GM23248 (cell line): ENCODE results near the gene PRR23E. TPM values are rescaled to one million over a fixed set of nuclear protein-coding genes. Genes with fewer than 3 reads are reported as not detected.

Experiments
- DNase-seq: peaks from one replicate; pipeline ENCODE4 v3.0.0-alpha.2; 2015
- H2AFZ ChIP-seq: fragments of 200-600 bp; sonication (generic); 2 replicates; pipeline ENCODE4 v1.6.1; 2016; ENCODE audit warnings: antibody characterized with exemption
- H3F3A ChIP-seq: fragments of 200-600 bp; sonication (generic); 2 replicates; pipeline ENCODE4 v1.6.1; 2016; ENCODE audit warnings: mild to moderate bottlenecking, antibody characterized with exemption, mixed run types; ENCODE audit not compliant: insufficient read depth
- H3K27ac ChIP-seq: fragments of 200-600 bp; sonication (generic); 2 replicates; pipeline ENCODE4 v1.5.1; 2016; ENCODE audit warnings: mild to moderate bottlenecking
- H3K27me3 ChIP-seq: fragments of 200-600 bp; sonication (generic); replicated peaks from 2 replicates; pipeline ENCODE4 v1.6.1; 2016; ENCODE audit warnings: mild to moderate bottlenecking; ENCODE audit not compliant: insufficient read depth
- H3K36me3 ChIP-seq: fragments of 200-600 bp; sonication (generic); 2 replicates; pipeline ENCODE4 v1.6.1; 2016; ENCODE audit warnings: low read depth, mild to moderate bottlenecking
- H3K4me1 ChIP-seq: fragments of 200-600 bp; sonication (generic); 2 replicates; pipeline ENCODE4 v1.6.1; 2016; ENCODE audit warnings: mild to moderate bottlenecking; ENCODE audit not compliant: insufficient read depth
- H3K4me2 ChIP-seq: fragments of 200-600 bp; sonication (generic); one replicate; pipeline ENCODE4 v1.6.1; 2016; ENCODE audit warnings: mild to moderate bottlenecking; ENCODE audit not compliant: unreplicated experiment
- H3K4me3 ChIP-seq: fragments of 200-600 bp; sonication (generic); 2 replicates; pipeline ENCODE4 v1.5.1; 2016; ENCODE audit warnings: mild to moderate bottlenecking
- H3K79me2 ChIP-seq: fragments of 200-600 bp; sonication (generic); 2 replicates; pipeline ENCODE4 v1.6.1; 2016; ENCODE audit warnings: mild to moderate bottlenecking; ENCODE audit not compliant: insufficient read depth
- H3K9ac ChIP-seq: fragments of 200-600 bp; sonication (generic); 2 replicates; pipeline ENCODE4 v1.6.1; 2016; ENCODE audit warnings: mild to moderate bottlenecking
- H3K9me2 ChIP-seq: fragments of 200-600 bp; sonication (generic); 2 replicates; pipeline ENCODE4 v1.6.1; 2016; ENCODE audit warnings: mixed run types, mild to moderate bottlenecking, moderate library complexity; ENCODE audit not compliant: insufficient read depth
- H3K9me3 ChIP-seq: fragments of 200-600 bp; sonication (generic); one replicate; pipeline ENCODE4 v1.6.1; 2017; ENCODE audit warnings: low read depth
- H4K20me1 ChIP-seq: fragments of 200-600 bp; sonication (generic); 2 replicates; pipeline ENCODE4 v1.6.0; 2016; ENCODE audit not compliant: insufficient read depth
- EZH2 ChIP-seq: fragments of 200-600 bp; sonication (generic); IDR thresholded peaks from 2 replicates; pipeline ENCODE4 v1.6.1; 2018; ENCODE audit warnings: antibody characterized with exemption, mild to moderate bottlenecking; ENCODE audit not compliant: insufficient read depth, poor library complexity, severe bottlenecking
- EZH2phosphoT487 ChIP-seq: fragments of 200-600 bp; sonication (generic); IDR thresholded peaks from 2 replicates; pipeline ENCODE4 v1.6.1; 2018; ENCODE audit warnings: antibody characterized with exemption, moderate library complexity, mild to moderate bottlenecking, low read depth; ENCODE audit not compliant: insufficient read depth
- WGBS, 2 experiments: methylation state at CpG; one replicate each; pipeline ENCODE4 v1.1.6; 2015 to 2017; ENCODE audit warnings: low lambda C conversion rate in 2 of 2, low coverage in 1 of 2; ENCODE audit errors: missing lambda C conversion rate in 2 of 2; 5-methylcytosine and 5-hydroxymethylcytosine counted together
- in situ Hi-C: fragments of 300-500 bp; cut with MboI; formaldehyde crosslinking; loops from 2 replicates; pipeline ENCODE4 v1.15.0; 2020
- polyA plus RNA-seq: library from polyadenylated mRNA; unstranded; fragments of >200 nt; fragmentation: Nextera tagmentation; extraction: Ambion mirVana; gene quantifications from 2 replicates; pipeline ENCODE4 v1.2.1, GENCODE V29; 2016
- total RNA-seq: library from RNA; depleted of rRNA; stranded (reverse); fragments of >200 nt; shearing (Covaris generic); gene quantifications from 2 replicates; pipeline ENCODE4 v1.2.3, GENCODE V29; 2014

The PRR23E gene
- total and polyA plus RNA-seq, 2 experiments from 2014 or later, result not detected

DNA sequence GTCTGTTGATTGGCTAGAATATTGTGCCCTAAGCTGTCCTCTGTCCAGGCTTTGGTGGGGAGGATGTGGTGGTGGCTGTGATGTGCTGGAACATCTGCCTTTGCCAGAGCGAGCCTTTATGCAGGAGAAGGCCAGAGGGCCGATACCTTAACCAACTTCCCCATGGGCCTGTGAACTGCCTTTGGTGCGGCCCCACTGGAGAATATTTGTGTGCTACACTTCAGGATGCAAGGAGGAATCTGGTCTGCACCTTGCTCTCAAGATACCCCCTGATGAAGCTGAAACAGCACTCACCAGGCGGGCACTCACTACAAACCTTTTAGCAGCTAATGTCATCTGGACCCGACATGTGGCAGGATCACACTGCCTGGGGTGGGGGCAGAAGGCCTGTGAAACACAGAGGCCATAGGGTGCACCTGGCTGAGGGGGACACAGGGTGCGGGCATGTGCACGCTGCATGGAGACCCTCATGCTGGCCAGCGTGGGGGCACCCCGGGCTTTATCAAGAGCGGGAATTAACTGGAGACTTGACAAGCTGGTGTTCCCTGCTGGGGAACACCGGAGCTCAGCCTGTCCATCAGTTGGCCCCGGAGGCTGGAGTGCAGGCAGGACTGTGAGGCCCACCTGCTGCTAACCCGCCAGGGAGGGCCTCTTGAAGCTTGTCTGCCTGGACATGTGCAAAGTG, 16.4 kb downstream of the PRR23E start:
- Histone ChIP-seq H3K36me3 (no peaks in the 10 kb centered on the region), H2AFZ (no peak overlapping the region), H3K79me2 (no peaks in the 10 kb centered on the region), H3K4me3 (no peak overlapping the region), H3K27ac (no peak overlapping the region), H3K4me2 (no peak overlapping the region), H3K9me2 (no peaks in the 10 kb centered on the region), H3K27me3 (no peaks in the 10 kb centered on the region; the same call in none of the 2 replicates), H4K20me1 (no peaks in the 10 kb centered on the region), H3F3A (no peaks in the 10 kb centered on the region), H3K9me3 (no peaks in the 10 kb centered on the region), H3K4me1 (no peaks in the 10 kb centered on the region), H3K9ac (no peak overlapping the region)
- TF ChIP-seq EZH2phosphoT487 (no peak), EZH2 (no peak)
- no peak for DNase-seq
- in situ Hi-C loops, result no loop called here
- WGBS, 2 experiments, result 72 to 80% methylated on average over 11 to 13 of the region's 13 CpGs

- no peaks in the 10 kb centered on the region for H3F3A ChIP-seq
- TF ChIP-seq EZH2 (no peak), EZH2phosphoT487 (no peak)
- no peak overlapping the region for H3K27ac ChIP-seq
- H2AFZ ChIP-seq, result no peak overlapping the region
- H3K27me3 ChIP-seq, result no peaks in the 10 kb centered on the region; the same call in none of the 2 replicates
- WGBS, 2 experiments, result 63 to 64% methylated on average over 13 to 14 of the region's 14 CpGs
- H3K4me3 ChIP-seq, result no peak overlapping the region
- in situ Hi-C loops, result no loop called here
- H3K9ac ChIP-seq, result no peak overlapping the region
- no peaks in the 10 kb centered on the region for H4K20me1 ChIP-seq
- peaks cover 6% of the 10 kb centered on the region for H3K4me1 ChIP-seq
- H3K9me2 ChIP-seq, result no peaks in the 10 kb centered on the region
- DNase-seq, result no peak
- H3K36me3 ChIP-seq, result no peaks in the 10 kb centered on the region
- no peak overlapping the region for H3K4me2 ChIP-seq
- no peaks in the 10 kb centered on the region for H3K79me2 ChIP-seq
- no peaks in the 10 kb centered on the region for H3K9me3 ChIP-seq
Measured at GRCh38 chr3:127209840-127210653, 17.1 kb downstream of the PRR23E start.

GRCh38 chr3:127210654-127210943, 17.7 kb downstream of the PRR23E start:
- TF ChIP-seq EZH2 (no peak), EZH2phosphoT487 (no peak)
- Histone ChIP-seq H3K4me1 (peaks cover 9% of the 10 kb centered on the region), H3K4me2 (no peak overlapping the region), H3K79me2 (no peaks in the 10 kb centered on the region), H3K9me2 (no peaks in the 10 kb centered on the region), H2AFZ (no peak overlapping the region), H3K27me3 (no peaks in the 10 kb centered on the region; the same call in 1 of the 2 replicates), H3K36me3 (no peaks in the 10 kb centered on the region), H3F3A (no peaks in the 10 kb centered on the region), H4K20me1 (no peaks in the 10 kb centered on the region), H3K4me3 (no peak overlapping the region), H3K9ac (no peak overlapping the region), H3K27ac (no peak overlapping the region), H3K9me3 (no peaks in the 10 kb centered on the region)
- in situ Hi-C loops, result no loop called here
- DNase-seq, result no peak
- WGBS, 2 experiments, result 68 to 70% methylated on average over 7 of the region's 7 CpGs

DNA sequence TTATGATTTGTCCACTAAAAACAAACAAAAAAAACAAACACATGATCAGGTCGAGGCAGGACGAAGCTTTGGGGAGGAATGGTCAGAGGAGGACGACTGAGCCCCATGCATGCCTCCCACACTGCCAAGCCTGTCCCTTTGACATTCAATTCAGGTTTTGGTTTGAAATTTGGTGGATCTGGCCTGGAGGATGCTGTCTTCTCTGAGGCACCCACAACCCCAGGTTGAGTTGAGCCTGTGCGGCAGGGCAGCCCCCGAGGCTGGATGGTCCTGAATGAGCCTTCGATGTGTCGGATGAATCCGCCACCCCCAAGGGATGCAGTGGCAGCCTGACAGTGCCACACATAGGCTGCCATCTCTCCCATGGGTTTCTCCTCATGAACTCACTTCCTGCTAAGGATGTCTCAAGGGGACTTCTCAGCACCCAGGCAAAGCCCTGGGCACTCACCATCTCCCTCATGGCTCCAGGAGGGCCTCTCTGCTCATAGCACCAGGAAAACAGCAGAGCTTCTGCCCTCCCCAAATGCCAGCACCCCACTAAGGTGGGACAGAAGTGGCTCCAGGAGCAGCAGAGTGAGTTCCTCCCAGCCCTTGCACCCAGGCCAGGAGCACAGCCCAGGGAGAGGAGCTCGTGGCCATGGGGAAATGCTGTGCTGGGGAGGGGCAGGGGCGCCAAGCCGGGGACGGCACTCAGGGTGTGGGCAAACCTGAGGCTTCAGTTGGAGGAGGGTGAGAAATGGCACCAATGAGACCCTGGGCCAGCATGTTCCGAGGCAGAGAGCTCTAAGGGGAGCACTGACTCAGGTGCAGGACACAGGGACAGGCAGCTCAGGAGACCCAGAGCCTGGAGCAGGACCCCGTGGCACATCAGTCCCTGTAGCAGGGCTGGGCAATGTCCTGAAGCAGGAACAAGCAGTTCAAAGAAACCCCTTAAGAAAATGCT, 18.5 kb downstream of the PRR23E start:
- H3K36me3 ChIP-seq, result no peaks in the 10 kb centered on the region

More for the DNA sequence above, 18.5 kb downstream of the PRR23E start:
- Histone ChIP-seq H3K4me1 (peaks cover 10% of the 10 kb centered on the region), H3K27me3 (no peaks in the 10 kb centered on the region), H4K20me1 (no peaks in the 10 kb centered on the region), H3K4me3 (no peak overlapping the region), H3K9me2 (no peaks in the 10 kb centered on the region), H3K9me3 (no peaks in the 10 kb centered on the region), H2AFZ (no peak overlapping the region), H3K9ac (no peak overlapping the region), H3K79me2 (no peaks in the 10 kb centered on the region), H3K27ac (no peak overlapping the region), H3K4me2 (no peak overlapping the region), H3F3A (peaks cover under 1% of the 10 kb centered on the region; the same call in 1 of the 2 replicates)
- DNase-seq, result no peak
- in situ Hi-C loops, result no loop called here
- WGBS, 2 experiments, result 82 to 86% methylated on average over 14 of the region's 14 CpGs
- TF ChIP-seq EZH2 (no peak), EZH2phosphoT487 (no peak)
